ENCODE results near the gene RNF43. TPM values are rescaled to one million over a fixed set of nuclear protein-coding genes. Genes with fewer than 3 reads are reported as not detected.

RNF43 gene
- polyA plus RNA-seq, 1 of the 3 experiments (the other 2 are of a cell fraction): not detected

GRCh38 chr17:58380207-58381123, 36.9 kb downstream of the RNF43 start:
- no peak overlapping the region for H3K4me3 ChIP-seq (ENCODE audit: low read depth in 2 of 2, low read length in 1 of 2)
- CTCF ChIA-PET: interaction anchor here (0.7 to 3.0 kb wide), 4 partner anchors 17 to 197 kb away, joined by 3 to 13 read pairs (median 4); partner anchors contain the start of gene RNF43
- TF ChIP-seq CHD2 (IDR thresholded peaks at IDR 0.05; ENCODE audit: low read length, partially characterized antibody): no peak
- no peak for TF ChIP-seq SIN3A (IDR thresholded peaks at IDR 0.05; ENCODE audit: borderline replicate concordance, low read depth, low read length)
- H3K9ac ChIP-seq: no peak overlapping the region
- H4K20me1 ChIP-seq (ENCODE audit: insufficient read depth): no peaks in the 10 kb centered on the region
- 49% methylated on average over 5 of the region's 5 CpGs for WGBS (ENCODE audit: low lambda C conversion rate)
- no peak overlapping the region for H2AFZ ChIP-seq (ENCODE audit: low read depth)
- H3K4me1 ChIP-seq (ENCODE audit: control insufficient read depth in 1 of 2, insufficient read depth in 2 of 2, low read depth in 1 of 2, low read length in 1 of 2): no peaks in the 10 kb centered on the region
- H3K36me3 ChIP-seq (replicated peaks in 1 of 2; ENCODE audit: control insufficient read depth in 1 of 2, insufficient read depth in 2 of 2, low read length in 1 of 2): no peaks in the 10 kb centered on the region
- peaks cover 35% of the 10 kb centered on the region for H3K27me3 ChIP-seq (ENCODE audit: insufficient read depth)
- POLR2A ChIA-PET: no interaction called here
- H3K79me2 ChIP-seq (ENCODE audit: insufficient read depth): no peaks in the 10 kb centered on the region
- H3K4me2 ChIP-seq: no peak overlapping the region
- no peak overlapping the region for H3K27ac ChIP-seq (ENCODE audit: low read depth in 2 of 2, low read length in 1 of 2)
- DNase-seq: no peak
- H3K9me2 ChIP-seq: no peaks in the 10 kb centered on the region
- no peaks in the 10 kb centered on the region for H3K9me3 ChIP-seq
- H3F3A ChIP-seq (replicated peaks; ENCODE audit: insufficient read depth): no peaks in the 10 kb centered on the region

GRCh38 chr17:58379511-58379824, 37.9 kb downstream of the RNF43 start:
- ChIA-PET CTCF (interaction anchor here (0.6 to 3.0 kb wide), 5 partner anchors 11 to 130 kb away, joined by 3 to 13 read pairs (median 5); no protein-coding TSS in a partner anchor), POLR2A (no interaction called here)
- H3F3A ChIP-seq (replicated peaks; ENCODE audit: insufficient read depth): no peaks in the 10 kb centered on the region
- no peak overlapping the region for H3K9ac ChIP-seq
- no peak for DNase-seq
- H3K79me2 ChIP-seq (ENCODE audit: insufficient read depth): no peaks in the 10 kb centered on the region
- WGBS (ENCODE audit: low lambda C conversion rate): 31% methylated on average over 3 of the region's 3 CpGs
- H3K27me3 ChIP-seq (ENCODE audit: insufficient read depth): peaks cover 34% of the 10 kb centered on the region
- no peak overlapping the region for H3K4me3 ChIP-seq (ENCODE audit: low read depth in 2 of 2, low read length in 1 of 2)
- H3K4me2 ChIP-seq: no peak overlapping the region
- no peak overlapping the region for H2AFZ ChIP-seq (ENCODE audit: low read depth)
- no peaks in the 10 kb centered on the region for H4K20me1 ChIP-seq (ENCODE audit: insufficient read depth)
- no peaks in the 10 kb centered on the region for H3K36me3 ChIP-seq (replicated peaks in 1 of 2; ENCODE audit: control insufficient read depth in 1 of 2, insufficient read depth in 2 of 2, low read length in 1 of 2)
- H3K9me3 ChIP-seq: no peaks in the 10 kb centered on the region
- H3K4me1 ChIP-seq (ENCODE audit: control insufficient read depth in 1 of 2, insufficient read depth in 2 of 2, low read depth in 1 of 2, low read length in 1 of 2): no peaks in the 10 kb centered on the region
- no peak overlapping the region for H3K27ac ChIP-seq (ENCODE audit: low read depth in 2 of 2, low read length in 1 of 2)
- TF ChIP-seq SIN3A (IDR thresholded peaks at IDR 0.05; ENCODE audit: borderline replicate concordance, low read depth, low read length) (no peak), GATA2 (CRISPR knock-in tag; IDR thresholded peaks at IDR 0.05) (no peak), FOXM1 (IDR thresholded peaks at IDR 0.05; ENCODE audit: low read depth) (no peak), RFX5 (IDR thresholded peaks at IDR 0.05; ENCODE audit: low read length) (no peak), FOXJ3 (CRISPR knock-in tag; IDR thresholded peaks at IDR 0.05) (no peak), RAD21 (IDR thresholded peaks at IDR 0.05; ENCODE audit: low read length) (no peak)
- no peaks in the 10 kb centered on the region for H3K9me2 ChIP-seq

- H3K4me1 ChIP-seq (ENCODE audit: control insufficient read depth in 1 of 2, insufficient read depth in 2 of 2, low read depth in 1 of 2, low read length in 1 of 2): no peaks in the 10 kb centered on the region
- H3K27ac ChIP-seq (ENCODE audit: low read depth in 2 of 2, low read length in 1 of 2): no peak overlapping the region
- no peaks in the 10 kb centered on the region for H3K9me2 ChIP-seq
- no peaks in the 10 kb centered on the region for H3F3A ChIP-seq (replicated peaks; ENCODE audit: insufficient read depth)
- no peak overlapping the region for H3K4me3 ChIP-seq (ENCODE audit: low read depth in 2 of 2, low read length in 1 of 2)
- TF ChIP-seq GATA2 (CRISPR knock-in tag; IDR thresholded peaks at IDR 0.05) (no peak), YY1 (IDR thresholded peaks at IDR 0.05; ENCODE audit: low read depth) (no peak), FOXM1 (IDR thresholded peaks at IDR 0.05; ENCODE audit: low read depth) (no peak)
- ChIA-PET CTCF (interaction anchor here (0.6 to 3.0 kb wide), 8 partner anchors 11 to 203 kb away, joined by 3 to 13 read pairs (median 5); partner anchors contain the start of gene RNF43), POLR2A (interaction anchor here (1.5 kb wide), 1 partner anchor 26 kb away, joined by 3 read pairs; no protein-coding TSS in a partner anchor)
- no peaks in the 10 kb centered on the region for H3K36me3 ChIP-seq (replicated peaks in 1 of 2; ENCODE audit: control insufficient read depth in 1 of 2, insufficient read depth in 2 of 2, low read length in 1 of 2)
- H4K20me1 ChIP-seq (ENCODE audit: insufficient read depth): no peaks in the 10 kb centered on the region
- H3K79me2 ChIP-seq (ENCODE audit: insufficient read depth): no peaks in the 10 kb centered on the region
- H3K9me3 ChIP-seq: no peaks in the 10 kb centered on the region
- H3K4me2 ChIP-seq: no peak overlapping the region
- H2AFZ ChIP-seq (ENCODE audit: low read depth): no peak overlapping the region
- no peak overlapping the region for H3K9ac ChIP-seq
- no peak for DNase-seq
- 32% methylated on average over 8 of the region's 8 CpGs for WGBS (ENCODE audit: low lambda C conversion rate)
- H3K27me3 ChIP-seq (ENCODE audit: insufficient read depth): peaks cover 34% of the 10 kb centered on the region
Observed at GRCh38 chr17:58378733-58379510, 38.4 kb downstream of the RNF43 start.

Data from SK-N-SH (cell line).